ENCODE results near the gene CTIF. TPM values are rescaled to one million over a fixed set of nuclear protein-coding genes. Genes with fewer than 3 reads are reported as not detected.

Gene CTIF
- total and polyA plus RNA-seq, 11 donors: 21.2 to 93.0 (median 68.0) TPM

- intact Hi-C loops (cut with DNase I): no loop called here
- H3K27ac ChIP-seq: no peak overlapping the region
- H3K4me3 ChIP-seq: no peak overlapping the region
- peaks cover 3 to 56% (median 38%) of the 10 kb centered on the region in 12 donors for H3K4me1 ChIP-seq
- H3K27me3 ChIP-seq: no peaks in the 10 kb centered on the region
- 54 to 69% (median 63%) methylated on average over 8 of the region's 8 CpGs for WGBS, 4 donors
- no peaks in the 10 kb centered on the region for H3K9me3 ChIP-seq
- ATAC-seq (no peak), DNase-seq (no peak)
- no peaks in the 10 kb centered on the region for H3K36me3 ChIP-seq
- TF ChIP-seq POLR2A (IDR thresholded peaks at IDR 0.05) (no peak), CTCF (IDR thresholded peaks at IDR 0.05) (no peak)
Measured at GRCh38 chr18:48735080-48735676, 196.3 kb downstream of the CTIF start.

- no peak for DNase-seq
- 91 to 93% (median 93%) methylated on average over 13 to 14 of the region's 14 CpGs for WGBS, 4 donors
- no peak for ATAC-seq
- Histone ChIP-seq H3K27me3 (no peaks in the 10 kb centered on the region), H3K9me3 (no peaks in the 10 kb centered on the region), H3K4me1 (peaks cover 3 to 62% (median 42%) of the 10 kb centered on the region in 12 donors), H3K27ac (no peak overlapping the region), H3K36me3 (no peaks in the 10 kb centered on the region), H3K4me3 (no peak overlapping the region)
- TF ChIP-seq POLR2A (IDR thresholded peaks at IDR 0.05) (no peak), CTCF (IDR thresholded peaks at IDR 0.05) (no peak)
- intact Hi-C loops (cut with DNase I): no loop called here
Measured at GRCh38 chr18:48735681-48736255, 196.9 kb downstream of the CTIF start.

DNA sequence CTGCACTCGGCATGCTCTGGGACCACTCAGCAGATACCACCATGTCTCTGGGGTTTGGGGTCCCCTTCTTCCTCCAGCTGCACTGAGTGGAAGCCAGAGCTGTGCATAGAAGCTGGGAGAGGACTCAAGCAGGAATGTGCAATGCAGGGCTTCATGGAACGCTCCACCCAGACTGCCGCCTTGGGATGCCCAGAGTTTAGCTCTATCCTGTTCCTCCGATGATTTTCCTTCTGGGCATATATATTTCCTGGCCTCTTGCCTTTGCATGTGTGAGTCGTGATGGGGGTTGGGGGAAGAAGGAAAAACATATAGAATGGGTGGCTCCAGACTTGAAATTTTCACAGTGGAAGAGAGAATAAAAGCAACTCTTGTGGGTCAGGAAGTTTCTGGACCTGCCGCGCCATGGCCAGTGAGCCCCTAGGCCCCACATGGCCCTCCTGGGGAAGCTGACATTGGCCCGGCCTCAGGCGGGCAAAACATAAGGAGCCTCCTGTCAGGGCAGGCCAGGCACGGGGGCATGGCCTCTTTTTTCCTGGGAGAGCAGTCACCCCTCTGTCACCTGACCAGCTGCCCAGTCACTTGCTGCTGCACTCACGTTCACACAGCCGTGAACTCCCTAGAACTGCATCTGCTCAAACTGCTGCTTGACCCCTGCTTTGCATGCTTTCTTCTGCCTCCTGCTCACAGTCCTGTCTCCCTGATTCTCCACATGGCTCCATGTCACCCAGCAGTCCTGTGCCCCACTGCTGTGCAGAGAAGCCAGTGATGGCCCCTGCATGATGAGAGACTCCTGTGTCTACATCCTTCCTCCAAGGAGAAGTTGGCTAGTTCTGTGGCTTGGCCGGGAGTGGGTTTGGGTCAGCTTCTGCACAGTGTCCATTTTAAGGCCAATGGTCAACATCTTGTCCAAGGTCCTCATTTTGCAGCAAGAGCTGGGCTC lies 197.8 kb downstream of the CTIF start:
- WGBS, 4 donors: 80 to 89% (median 84%) methylated on average over 13 of the region's 13 CpGs
- H3K27ac ChIP-seq: no peak overlapping the region
- TF ChIP-seq CTCF (IDR thresholded peaks at IDR 0.05): no peak
- TF ChIP-seq POLR2A (IDR thresholded peaks at IDR 0.05): no peak
- no peak overlapping the region for H3K4me3 ChIP-seq
- H3K4me1 ChIP-seq: peaks cover 3 to 67% (median 46%) of the 10 kb centered on the region in 12 donors
- intact Hi-C loops (cut with DNase I): no loop called here
- ATAC-seq (no peak), DNase-seq (no peak)
- no peaks in the 10 kb centered on the region for H3K9me3 ChIP-seq
- no peaks in the 10 kb centered on the region for H3K36me3 ChIP-seq
- H3K27me3 ChIP-seq: no peaks in the 10 kb centered on the region

Measured in heart left ventricle (tissue), 16 donors.